Fibroblast of skin of left quadriceps (primary cell): ENCODE measurements around the gene GLTP.
"Not testable (repeated sequence)": the region's sequence is repeated elsewhere in the genome, so short reads cannot be mapped to it uniquely, and the experiment has no call there.

ENCODE experiments used
- DNase-seq, 2 experiments: peaks; one replicate each; pipeline ENCODE4 v3.0.0-alpha.2; 2013; ENCODE audit warnings: low read depth in 2 of 2

GLTP gene

GRCh38 chr12:109877504-109878246, 2.7 kb downstream of the GLTP start:
- DNase-seq: no peak

- no peak for DNase-seq
These were observed 3.9 kb downstream of the GLTP start for GRCh38 chr12:109876406-109876805.

- DNase-seq: no peak
These were observed 4.7 kb downstream of the GLTP start for GRCh38 chr12:109875572-109876131.

GRCh38 chr12:109873653-109874052, 6.7 kb downstream of the GLTP start:
- DNase-seq: no peak

- DNase-seq: no peak
These were observed 8.6 kb downstream of the GLTP start for GRCh38 chr12:109871668-109872314.

GRCh38 chr12:109870648-109871047, 9.7 kb downstream of the GLTP start:
- DNase-seq: no peak

GRCh38 chr12:109868182-109869051, 11.9 kb downstream of the GLTP start:
- DNase-seq: no peak

- no peak for DNase-seq
These were observed 15.4 kb downstream of the GLTP start for GRCh38 chr12:109864916-109865315.

- DNase-seq: no peak
These were observed 16.3 kb downstream of the GLTP start for GRCh38 chr12:109863847-109864712.

- DNase-seq: not testable (repeated sequence)
These were observed 17.9 kb downstream of the GLTP start for GRCh38 chr12:109862491-109862890.

GRCh38 chr12:109861689-109862314, 18.5 kb downstream of the GLTP start:
- DNase-seq: no peak

- DNase-seq: no peak
These were observed 19.4 kb downstream of the GLTP start for GRCh38 chr12:109860977-109861376.

- DNase-seq: no peak
These were observed 21.6 kb downstream of the GLTP start for GRCh38 chr12:109858764-109859163.

GRCh38 chr12:109857715-109858114, 22.6 kb downstream of the GLTP start:
- DNase-seq: no peak

- no peak for DNase-seq
These were observed 25.0 kb downstream of the GLTP start for GRCh38 chr12:109855377-109855776.

- DNase-seq: not testable (repeated sequence)
These were observed 29.8 kb downstream of the GLTP start for GRCh38 chr12:109850518-109850917.

- DNase-seq: no peak
These were observed 33.1 kb downstream of the GLTP start for GRCh38 chr12:109847142-109847735.

- DNase-seq: no peak
These were observed 34.5 kb downstream of the GLTP start for GRCh38 chr12:109845824-109846205.

- peak; percentile 40 to 44 for DNase-seq
These were observed 35.1 kb downstream of the GLTP start for GRCh38 chr12:109844983-109845823.
